ENCODE measurements around the gene SYPL1. TPM values are rescaled to one million over a fixed set of nuclear protein-coding genes. Genes with fewer than 3 reads are reported as not detected.
A peak's percentile ranks its signal among the peaks of the same experiment; 100 is the strongest.

Gene SYPL1
- total and polyA plus RNA-seq, 2 donors (not counting 1 experiment from before 2014, with no cell fraction given) = 58.5 to 130 TPM

- no peaks in the 10 kb centered on the region for H3K27me3 ChIP-seq (replicated peaks in 1 of 4; ENCODE audit: control extremely low read depth in 1 of 4, control insufficient read depth in 3 of 4, insufficient read depth in 4 of 4, low read length in 3 of 4)
- peak overlapping the region; percentile 66 for H3K4me2 ChIP-seq (replicated peaks; ENCODE audit: low read depth, low read length, poor library complexity, severe bottlenecking)
- Mint-ChIP-seq H3K4me1 (peaks cover 94% of the 10 kb centered on the region), H3K4me3 (peak overlapping the region; percentile 16), H3K9me3 (ENCODE audit: insufficient read depth) (no peaks in the 10 kb centered on the region), H3K27me3 (no peaks in the 10 kb centered on the region), H3K27ac (peak overlapping the region; percentile 93)
- DNase-seq (no peak), ATAC-seq (ENCODE audit: low read depth) (no peak)
- H3K27ac ChIP-seq (ENCODE audit: low read length in 2 of 2) = no peak overlapping the region
- H2AFZ ChIP-seq (ENCODE audit: insufficient read depth, low read depth, low read length, poor library complexity, severe bottlenecking) = peak overlapping the region; percentile 63
- no peaks in the 10 kb centered on the region for H3K36me3 ChIP-seq (replicated peaks in 1 of 2; ENCODE audit: control extremely low read depth in 1 of 2, control insufficient read depth in 1 of 2, extremely low read depth in 1 of 2, insufficient read depth in 2 of 2, low read length in 1 of 2)
- 89% methylated on average over 11 of the region's 14 CpGs for WGBS (ENCODE audit: insufficient coverage)
- no peaks in the 10 kb centered on the region for H4K20me1 ChIP-seq (ENCODE audit: control insufficient read depth, insufficient read depth, low read length, poor library complexity, severe bottlenecking)
- H3K4me3 ChIP-seq (ENCODE audit: control extremely low read depth in 1 of 5, extremely low read depth in 1 of 5, insufficient read depth in 1 of 5, low read depth in 2 of 5, low read length in 4 of 5) = no peak overlapping the region
- H3K4me1 ChIP-seq (ENCODE audit: control insufficient read depth in 2 of 2, insufficient read depth in 2 of 2, low read length in 2 of 2) = peaks cover 92 to 100% of the 10 kb centered on the region in 2 donors
- H3K79me2 ChIP-seq (ENCODE audit: control insufficient read depth, insufficient read depth, low read length) = peaks cover 28% of the 10 kb centered on the region
- CTCF ChIA-PET = interaction anchor here (1.0 to 1.5 kb wide), 4 partner anchors 9 to 91 kb away, joined by 3 to 7 read pairs (median 6); no protein-coding TSS in a partner anchor
- TF ChIP-seq EZH2 (IDR thresholded peaks at IDR 0.05; ENCODE audit: borderline replicate concordance, insufficient read depth, low read depth, low read length, poor library complexity, severe bottlenecking) (no peak), CTCF (IDR thresholded peaks at IDR 0.05) (no peak)
- H3K9ac ChIP-seq (ENCODE audit: low read length) = no peak overlapping the region
- intact Hi-C loops (cut with micrococcal nuclease) = loop anchor here (10.0 kb wide), 1 partner anchor 600 kb away; the partner anchor contains the start of gene CCDC71L
- POLR2A ChIA-PET = no interaction called here
- H3K9me3 ChIP-seq (ENCODE audit: control extremely low read depth in 1 of 3, control insufficient read depth in 2 of 3, insufficient read depth in 1 of 3, low read length in 2 of 3) = peaks cover 0 to 19% (median 1%) of the 10 kb centered on the region in 3 donors
Measured at GRCh38 chr7:106064771-106065574, 47.1 kb downstream of the SYPL1 start.

DNA sequence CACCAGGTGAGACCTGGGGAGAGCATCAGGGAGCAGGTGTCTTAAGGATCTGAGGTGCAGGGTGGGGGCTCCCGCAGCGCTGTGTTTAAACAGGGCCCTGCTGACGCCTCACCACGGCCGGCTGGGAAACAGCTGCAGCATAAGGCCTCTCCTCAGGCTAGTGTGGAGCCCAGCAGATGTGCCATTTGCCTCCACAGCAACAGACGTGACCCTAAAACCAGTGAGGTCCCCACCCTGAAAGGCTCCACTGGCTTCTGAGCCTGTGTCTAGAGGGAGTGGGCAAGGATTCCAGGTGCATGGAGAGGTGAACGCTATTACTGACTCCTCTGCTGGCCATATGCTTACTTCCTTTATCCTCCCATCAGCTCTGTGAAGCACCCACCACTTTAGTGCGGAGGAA lies 47.8 kb downstream of the SYPL1 start:
- peak overlapping the region; percentile 63 for H2AFZ ChIP-seq (ENCODE audit: insufficient read depth, low read depth, low read length, poor library complexity, severe bottlenecking)
- POLR2A ChIA-PET = no interaction called here
- H4K20me1 ChIP-seq (ENCODE audit: control insufficient read depth, insufficient read depth, low read length, poor library complexity, severe bottlenecking) = no peaks in the 10 kb centered on the region
- H3K4me3 ChIP-seq (ENCODE audit: control extremely low read depth in 1 of 5, extremely low read depth in 1 of 5, insufficient read depth in 1 of 5, low read depth in 2 of 5, low read length in 4 of 5) = no peak overlapping the region
- peak overlapping the region; percentile 73 for H3K4me3 Mint-ChIP-seq
- H3K36me3 ChIP-seq (replicated peaks in 1 of 2; ENCODE audit: control extremely low read depth in 1 of 2, control insufficient read depth in 1 of 2, extremely low read depth in 1 of 2, insufficient read depth in 2 of 2, low read length in 1 of 2) = no peaks in the 10 kb centered on the region
- ATAC-seq (ENCODE audit: low read depth) = peak; percentile 14
- no peak for DNase-seq
- H3K27me3 Mint-ChIP-seq = no peaks in the 10 kb centered on the region
- peak overlapping the region; percentile 93 for H3K27ac Mint-ChIP-seq
- no peaks in the 10 kb centered on the region for H3K27me3 ChIP-seq (replicated peaks in 1 of 4; ENCODE audit: control extremely low read depth in 1 of 4, control insufficient read depth in 3 of 4, insufficient read depth in 4 of 4, low read length in 3 of 4)
- H3K4me2 ChIP-seq (replicated peaks; ENCODE audit: low read depth, low read length, poor library complexity, severe bottlenecking) = peak overlapping the region; percentile 66
- peaks cover 0 to 19% (median 1%) of the 10 kb centered on the region in 3 donors for H3K9me3 ChIP-seq (ENCODE audit: control extremely low read depth in 1 of 3, control insufficient read depth in 2 of 3, insufficient read depth in 1 of 3, low read length in 2 of 3)
- no peak overlapping the region for H3K9ac ChIP-seq (ENCODE audit: low read length)
- peak overlapping the region; percentile 25 to 94 for H3K27ac ChIP-seq (ENCODE audit: low read length in 2 of 2)
- TF ChIP-seq EZH2 (IDR thresholded peaks at IDR 0.05; ENCODE audit: borderline replicate concordance, insufficient read depth, low read depth, low read length, poor library complexity, severe bottlenecking) (no peak), CTCF (IDR thresholded peaks at IDR 0.05) (no peak)
- no peaks in the 10 kb centered on the region for H3K9me3 Mint-ChIP-seq (ENCODE audit: insufficient read depth)
- H3K79me2 ChIP-seq (ENCODE audit: control insufficient read depth, insufficient read depth, low read length) = peaks cover 28% of the 10 kb centered on the region
- WGBS (ENCODE audit: insufficient coverage) = 24% methylated on average over 7 of the region's 8 CpGs
- intact Hi-C loops (cut with micrococcal nuclease) = loop anchor here (10.0 kb wide), 1 partner anchor 600 kb away; the partner anchor contains the start of gene CCDC71L
- peaks cover 94% of the 10 kb centered on the region for H3K4me1 Mint-ChIP-seq
- CTCF ChIA-PET = interaction anchor here (1.0 to 1.5 kb wide), 5 partner anchors 9 to 91 kb away, joined by 3 to 7 read pairs (median 5); no protein-coding TSS in a partner anchor
- peaks cover 92 to 100% of the 10 kb centered on the region in 2 donors for H3K4me1 ChIP-seq (ENCODE audit: control insufficient read depth in 2 of 2, insufficient read depth in 2 of 2, low read length in 2 of 2)

Measured in B cell (primary cell).